Measurements from ENCODE around the gene TIGD3.

The TIGD3 gene

GRCh38 chr11:65377777-65378176 is 23.2 kb downstream of the TIGD3 start:
- ChIA-PET POLR2A (interaction anchor here (3.8 to 16.9 kb wide), 2 partner anchors 43 to 121 kb away, joined by 29 to 264 read pairs; partner anchors contain the start of genes MALAT1 and NEAT1), CTCF (interaction anchor here (2.1 kb wide), 1 partner anchor 94 kb away, joined by 5 read pairs; no protein-coding TSS in a partner anchor)
- no peak for DNase-seq (ENCODE audit: extremely low spot score)
- TF ChIP-seq SP1 (IDR thresholded peaks at IDR 0.05) (no peak), ARNT (IDR thresholded peaks at IDR 0.05) (no peak), FOXM1 (IDR thresholded peaks at IDR 0.05; ENCODE audit: borderline replicate concordance) (no peak), FOXK2 (IDR thresholded peaks at IDR 0.05) (no peak), NFRKB (IDR thresholded peaks at IDR 0.05) (no peak), ELF4 (IDR thresholded peaks at IDR 0.05) (no peak), CTBP1 (IDR thresholded peaks at IDR 0.05; ENCODE audit: borderline replicate concordance) (no peak), HDGF (IDR thresholded peaks at IDR 0.05; ENCODE audit: borderline replicate concordance) (no peak), FOXA1 (IDR thresholded peaks at IDR 0.05) (no peak), LEF1 (IDR thresholded peaks at IDR 0.05; ENCODE audit: borderline replicate concordance) (no peak), PKNOX1 (IDR thresholded peaks at IDR 0.05) (no peak), ZNF384 (IDR thresholded peaks at IDR 0.05) (no peak), SUZ12 (IDR thresholded peaks at IDR 0.05) (no peak), BHLHE40 (IDR thresholded peaks at IDR 0.05; ENCODE audit: borderline replicate concordance) (no peak)

GRCh38 chr11:65378208-65378927 is 23.8 kb downstream of the TIGD3 start:
- no peak for DNase-seq (ENCODE audit: extremely low spot score)
- TF ChIP-seq FOXA1 (IDR thresholded peaks at IDR 0.05) (no peak), NFRKB (IDR thresholded peaks at IDR 0.05) (no peak), TARDBP (IDR thresholded peaks at IDR 0.05) (no peak), BHLHE40 (IDR thresholded peaks at IDR 0.05; ENCODE audit: borderline replicate concordance) (no peak), ELF4 (IDR thresholded peaks at IDR 0.05) (no peak), SUZ12 (IDR thresholded peaks at IDR 0.05) (no peak), CTBP1 (IDR thresholded peaks at IDR 0.05; ENCODE audit: borderline replicate concordance) (no peak), ARNT (IDR thresholded peaks at IDR 0.05) (no peak), HDGF (IDR thresholded peaks at IDR 0.05; ENCODE audit: borderline replicate concordance) (no peak), LEF1 (IDR thresholded peaks at IDR 0.05; ENCODE audit: borderline replicate concordance) (no peak), SP1 (IDR thresholded peaks at IDR 0.05) (no peak), L3MBTL2 (conservative IDR thresholded peaks at IDR 0.05) (no peak)
- POLR2A ChIA-PET = interaction anchor here (0.9 to 16.9 kb wide), 3 partner anchors 42 to 120 kb away, joined by 3 to 264 read pairs (median 29); partner anchors contain the start of genes MALAT1 and NEAT1
- CTCF ChIA-PET = interaction anchor here (0.6 to 2.1 kb wide), 3 partner anchors 27 to 93 kb away, joined by 3 to 5 read pairs (median 5); no protein-coding TSS in a partner anchor

GRCh38 chr11:65378928-65379638 is 24.5 kb downstream of the TIGD3 start:
- CTCF ChIA-PET = interaction anchor here (0.6 to 2.1 kb wide), 5 partner anchors 8 to 162 kb away, joined by 3 to 5 read pairs (median 5); no protein-coding TSS in a partner anchor

GRCh38 chr11:65379698-65380459 is 25.3 kb downstream of the TIGD3 start:
- DNase-seq (ENCODE audit: extremely low spot score) = no peak
- POLR2A ChIA-PET = interaction anchor here (0.7 to 16.9 kb wide), 8 partner anchors 8 to 126 kb away, joined by 3 to 264 read pairs (median 4); partner anchors contain the start of genes MALAT1, NEAT1 and POLA2
- no peak for TF ChIP-seq ELF4 (IDR thresholded peaks at IDR 0.05)

More at GRCh38 chr11:65378928-65379638, 24.5 kb downstream of the TIGD3 start:
- POLR2A ChIA-PET = interaction anchor here (0.9 to 16.9 kb wide), 6 partner anchors 8 to 127 kb away, joined by 3 to 264 read pairs (median 4); partner anchors contain the start of genes MALAT1 and NEAT1
- no peak for TF ChIP-seq FOXK2 (IDR thresholded peaks at IDR 0.05)
- no peak for TF ChIP-seq SUZ12 (IDR thresholded peaks at IDR 0.05)
- TF ChIP-seq TARDBP (IDR thresholded peaks at IDR 0.05) = no peak
- no peak for TF ChIP-seq NFRKB (IDR thresholded peaks at IDR 0.05)
- no peak for TF ChIP-seq PKNOX1 (IDR thresholded peaks at IDR 0.05)
- no peak for TF ChIP-seq FOXM1 (IDR thresholded peaks at IDR 0.05; ENCODE audit: borderline replicate concordance)
- TF ChIP-seq L3MBTL2 (conservative IDR thresholded peaks at IDR 0.05) = no peak
- TF ChIP-seq CTBP1 (IDR thresholded peaks at IDR 0.05; ENCODE audit: borderline replicate concordance) = no peak
- no peak for TF ChIP-seq LEF1 (IDR thresholded peaks at IDR 0.05; ENCODE audit: borderline replicate concordance)
- no peak for TF ChIP-seq HDGF (IDR thresholded peaks at IDR 0.05; ENCODE audit: borderline replicate concordance)
- TF ChIP-seq FOXA1 (IDR thresholded peaks at IDR 0.05) = no peak
- no peak for TF ChIP-seq ELF4 (IDR thresholded peaks at IDR 0.05)
- no peak for TF ChIP-seq SP1 (IDR thresholded peaks at IDR 0.05)
- no peak for TF ChIP-seq ZNF384 (IDR thresholded peaks at IDR 0.05)
- TF ChIP-seq ARNT (IDR thresholded peaks at IDR 0.05) = no peak
- no peak for DNase-seq (ENCODE audit: extremely low spot score)

GRCh38 chr11:65380460-65381119 is 26.0 kb downstream of the TIGD3 start:
- CTCF ChIA-PET = interaction anchor here (0.5 to 1.6 kb wide), 3 partner anchors 10 to 160 kb away, joined by 3 to 5 read pairs (median 4); no protein-coding TSS in a partner anchor
- POLR2A ChIA-PET = interaction anchor here (0.6 to 16.9 kb wide), 10 partner anchors 8 to 273 kb away, joined by 3 to 264 read pairs (median 4); partner anchors contain the start of genes MALAT1, NEAT1 and POLA2
- no peak for DNase-seq (ENCODE audit: extremely low spot score)
- TF ChIP-seq ARNT (IDR thresholded peaks at IDR 0.05) (no peak), NFRKB (IDR thresholded peaks at IDR 0.05) (no peak), ELF4 (IDR thresholded peaks at IDR 0.05) (no peak), ZNF384 (IDR thresholded peaks at IDR 0.05) (no peak), CTBP1 (IDR thresholded peaks at IDR 0.05; ENCODE audit: borderline replicate concordance) (no peak), SP1 (IDR thresholded peaks at IDR 0.05) (no peak), LEF1 (IDR thresholded peaks at IDR 0.05; ENCODE audit: borderline replicate concordance) (no peak), HDGF (IDR thresholded peaks at IDR 0.05; ENCODE audit: borderline replicate concordance) (no peak)

More at GRCh38 chr11:65379698-65380459, 25.3 kb downstream of the TIGD3 start:
- CTCF ChIA-PET = interaction anchor here (1.1 to 2.1 kb wide), 3 partner anchors 9 to 161 kb away, joined by 4 to 5 read pairs (median 5); no protein-coding TSS in a partner anchor
